ENCODE measurements around the gene RTN4RL2. TPM values are rescaled to one million over a fixed set of nuclear protein-coding genes. Genes with fewer than 3 reads are reported as not detected.

RTN4RL2 gene
- total RNA-seq, 1 donor from 2014 or later: not detected

GRCh38 chr11:57521116-57521515 is 60.8 kb downstream of the RTN4RL2 start:
- Histone ChIP-seq H3K36me3 (ENCODE audit: control insufficient read depth, insufficient read depth, low read length) (no peaks in the 10 kb centered on the region), H3K27me3 (ENCODE audit: control insufficient read depth, insufficient read depth, low read length) (no peaks in the 10 kb centered on the region), H3K4me3 (ENCODE audit: low read depth, low read length) (no peak overlapping the region)
- DNase-seq (ENCODE audit: low read depth) (no peak), FAIRE-seq (no peak)
- no peak for TF ChIP-seq CTCF (IDR thresholded peaks at IDR 0.05; ENCODE audit: insufficient read depth, low read length, severe bottlenecking)

GRCh38 chr11:57523419-57523818 is 63.1 kb downstream of the RTN4RL2 start:
- peaks cover 2% of the 10 kb centered on the region for H3K36me3 ChIP-seq (ENCODE audit: control insufficient read depth, insufficient read depth, low read length)
- H3K4me3 ChIP-seq (ENCODE audit: low read depth, low read length): no peak overlapping the region
- FAIRE-seq (no peak), DNase-seq (ENCODE audit: low read depth) (no peak)
- H3K27me3 ChIP-seq (ENCODE audit: control insufficient read depth, insufficient read depth, low read length): no peaks in the 10 kb centered on the region
- TF ChIP-seq CTCF (IDR thresholded peaks at IDR 0.05; ENCODE audit: insufficient read depth, low read length, severe bottlenecking): no peak

Other genes starting within 250 kb of the RTN4RL2 start
- not detected in 2 replicates for gene APLNR, start 223.3 kb upstream of the RTN4RL2 start, total RNA-seq
- gene TNKS1BP1, start 135.6 kb upstream of the RTN4RL2 start, total RNA-seq: 67.9 and 160 TPM in 2 replicates
- gene SSRP1, start 124.6 kb upstream of the RTN4RL2 start, total RNA-seq: 96.6 and 100 TPM in 2 replicates
- not detected in 2 replicates for gene P2RX3, start 122.2 kb upstream of the RTN4RL2 start, total RNA-seq
- gene PRG3, start 79.4 kb upstream of the RTN4RL2 start, total RNA-seq: not detected in 2 replicates
- gene PRG2, start 69.9 kb upstream of the RTN4RL2 start, total RNA-seq: under 0.01 TPM in 1 of 2 replicates, not detected in the other
- gene SLC43A3, start 33.4 kb upstream of the RTN4RL2 start, total RNA-seq: 1.8 and 3.2 TPM in 2 replicates
- gene SLC43A1, start 55.2 kb downstream of the RTN4RL2 start, total RNA-seq: 1.0 and 1.3 TPM in 2 replicates
- 71.2 and 86.9 TPM in 2 replicates for gene TIMM10, start 70.2 kb downstream of the RTN4RL2 start, total RNA-seq
- not detected in 2 replicates for gene SMTNL1, start 77.1 kb downstream of the RTN4RL2 start, total RNA-seq
- gene UBE2L6, start 107.1 kb downstream of the RTN4RL2 start, total RNA-seq: 7.4 and 13.6 TPM in 2 replicates
- gene SERPING1, start 137.2 kb downstream of the RTN4RL2 start, total RNA-seq: 1.3 and 2.0 TPM in 2 replicates
- 0.26 TPM in 1 of 2 replicates, not detected in the other for gene YPEL4, start 189.4 kb downstream of the RTN4RL2 start, total RNA-seq
- 15.7 and 28.2 TPM in 2 replicates for gene CLP1, start 197.2 kb downstream of the RTN4RL2 start, total RNA-seq
- gene ZDHHC5, start 207.6 kb downstream of the RTN4RL2 start, total RNA-seq: 30.3 and 43.5 TPM in 2 replicates

Data from bronchial epithelial cell (primary cell).